Tongue (tissue), 2 donors: ENCODE results near the gene RAI1. TPM values are rescaled to one million over a fixed set of nuclear protein-coding genes. Genes with fewer than 3 reads are reported as not detected.

Source experiments
- DNase-seq: peaks from one replicate; pipeline ENCODE4 v3.0.0-alpha.2; 2015
- total RNA-seq: library from RNA; depleted of rRNA; stranded (reverse); fragments of >200 nt; gene quantifications from one replicate; pipeline ENCODE4 v1.2.3, GENCODE V29; 2014

RAI1 gene
- total RNA-seq, 1 donor from 2014 or later = 14.9 TPM

DNA sequence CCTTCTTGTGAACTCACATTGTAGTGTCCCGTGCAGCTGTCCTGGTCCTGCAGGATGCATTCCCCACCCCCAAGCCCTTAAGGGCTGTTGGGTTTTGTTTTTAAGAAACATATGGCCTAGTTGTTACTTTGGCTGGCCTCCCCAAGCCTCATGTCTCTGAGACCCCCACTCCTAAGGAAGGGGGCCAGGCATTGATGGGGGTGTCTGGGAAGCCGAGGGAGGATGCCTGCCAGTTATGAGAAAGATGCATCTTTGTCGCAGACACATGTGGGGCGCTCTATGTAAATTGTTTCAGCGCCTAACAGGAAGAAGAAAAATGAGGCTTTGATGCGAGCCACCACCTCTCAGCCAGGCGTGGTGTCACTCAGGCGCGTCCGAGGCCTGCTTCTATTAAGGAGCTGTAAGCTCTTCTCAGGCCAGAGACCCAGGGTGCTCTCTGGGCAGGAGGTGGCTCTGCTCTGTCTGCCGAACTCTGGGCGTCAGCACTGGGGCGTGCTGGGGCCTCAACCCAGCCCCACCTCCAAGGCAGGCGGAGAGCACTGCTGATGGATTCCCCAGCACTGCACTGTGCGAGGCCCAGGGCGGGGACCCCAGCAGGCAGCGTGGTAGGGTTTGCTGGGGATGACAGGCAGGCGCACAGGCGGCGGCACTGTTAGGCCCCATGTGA lies 85.0 kb downstream of the RAI1 start:
- peak; percentile 78 for DNase-seq

DNA sequence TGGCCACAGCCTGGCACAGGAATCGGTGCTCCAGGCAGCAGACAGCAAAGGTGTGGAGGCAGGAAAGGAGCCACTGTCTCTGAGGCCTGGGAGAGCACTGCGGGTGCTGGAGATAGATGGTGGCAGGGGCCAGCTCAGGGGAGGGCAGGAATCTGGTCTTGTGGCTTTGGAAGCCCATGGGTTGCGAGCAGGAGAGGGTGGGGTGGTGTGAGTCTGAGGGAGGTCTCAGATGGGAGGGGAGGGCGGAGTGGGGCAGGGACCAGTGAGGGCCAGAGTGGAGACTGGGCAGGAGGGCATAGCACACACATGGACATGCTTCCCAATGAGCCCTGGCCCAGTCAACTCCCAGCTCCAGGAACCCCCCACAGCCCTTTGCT lies 85.5 kb downstream of the RAI1 start:
- DNase-seq = no peak

DNA sequence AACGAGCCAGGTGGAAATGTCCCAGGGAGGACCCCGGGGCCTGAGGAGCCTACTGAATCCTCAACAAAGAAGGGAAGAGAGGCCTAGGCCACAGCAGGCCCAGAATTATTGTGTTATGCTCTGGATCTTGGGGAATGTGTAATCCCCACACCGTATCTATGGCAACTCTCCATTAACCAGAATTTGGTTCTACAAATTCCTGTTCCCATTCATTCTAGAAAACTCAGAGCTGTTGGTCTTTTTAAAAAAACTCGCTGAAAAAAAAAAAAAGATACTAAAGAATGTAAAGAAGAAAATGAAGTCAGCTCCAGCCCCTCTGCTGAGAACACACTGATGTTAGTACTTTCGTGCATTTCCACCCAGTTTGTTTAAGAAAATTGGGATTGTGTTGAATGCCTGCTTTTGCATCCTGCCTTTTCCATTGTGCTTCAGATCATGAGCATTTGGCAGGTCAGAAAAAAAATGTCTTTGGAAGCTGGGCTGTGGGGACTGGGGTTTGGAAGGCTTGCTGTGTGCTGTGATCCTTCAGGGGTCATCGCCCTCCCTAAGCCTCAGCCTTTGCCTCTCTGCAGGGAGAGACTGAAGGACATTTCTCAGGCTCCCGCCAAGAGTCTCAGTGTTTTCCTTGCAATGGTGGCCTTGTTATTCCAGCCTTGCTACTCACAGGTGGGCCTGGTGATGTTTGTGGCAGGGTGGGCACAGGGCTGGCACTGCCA lies 86.1 kb downstream of the RAI1 start:
- no peak for DNase-seq

DNA sequence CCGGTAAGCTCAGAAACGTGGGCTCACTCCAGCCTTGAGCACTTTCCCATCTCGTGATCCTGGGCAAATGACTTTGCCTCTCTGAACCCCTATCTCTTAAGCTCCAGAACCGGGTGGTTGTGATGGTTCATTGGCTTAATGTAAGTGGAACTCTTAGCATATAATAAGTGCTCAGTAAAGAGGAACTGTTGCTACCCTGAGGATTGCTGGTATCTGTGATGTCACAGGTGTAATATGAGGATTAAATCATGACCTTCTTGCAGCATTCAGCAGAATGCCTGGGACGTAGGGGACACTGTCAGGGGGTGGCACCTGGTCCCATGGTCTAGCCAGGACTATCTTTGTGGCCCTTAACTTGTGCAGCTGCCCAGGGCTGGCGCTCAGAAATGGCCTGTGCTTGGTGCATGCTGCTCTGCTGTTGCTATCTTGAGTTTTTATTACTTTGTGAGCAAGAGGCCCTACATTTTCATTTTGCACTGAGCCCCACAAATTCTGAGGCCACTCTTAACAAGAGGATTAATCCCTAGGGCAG lies 86.7 kb downstream of the RAI1 start:
- no peak for DNase-seq

DNA sequence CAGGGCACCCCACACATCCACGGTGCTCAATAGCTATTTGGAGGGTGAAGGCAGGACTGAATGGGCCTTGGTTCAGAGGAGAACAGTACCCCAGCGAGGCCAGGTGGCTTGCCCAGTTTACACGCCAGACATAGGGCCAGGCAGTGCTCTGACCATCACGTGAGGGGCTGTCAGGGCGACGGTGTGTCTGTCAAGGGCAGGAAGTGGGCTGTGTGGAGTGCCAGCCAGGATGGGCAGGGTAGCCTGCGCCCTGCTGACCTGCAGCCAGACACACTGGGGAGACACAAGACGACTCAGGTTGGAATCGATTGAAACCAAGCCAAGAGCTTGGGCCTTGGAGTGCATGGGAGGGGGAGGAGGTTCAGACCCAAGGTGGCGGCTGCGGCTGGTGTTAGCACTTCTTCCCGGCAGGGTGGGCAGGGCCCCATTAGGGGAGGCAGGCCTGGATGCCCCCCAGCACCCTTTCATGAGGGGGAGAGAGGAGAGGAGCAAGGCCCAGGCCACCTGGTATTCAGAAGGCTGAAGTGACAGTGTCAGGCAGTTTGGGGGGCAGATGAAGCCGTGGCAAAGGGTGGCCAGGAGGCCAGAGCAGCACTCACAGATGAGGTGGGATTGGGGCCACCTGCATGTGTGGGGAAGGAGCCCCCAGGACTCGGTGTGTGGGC lies 87.3 kb downstream of the RAI1 start:
- no peak for DNase-seq

DNA sequence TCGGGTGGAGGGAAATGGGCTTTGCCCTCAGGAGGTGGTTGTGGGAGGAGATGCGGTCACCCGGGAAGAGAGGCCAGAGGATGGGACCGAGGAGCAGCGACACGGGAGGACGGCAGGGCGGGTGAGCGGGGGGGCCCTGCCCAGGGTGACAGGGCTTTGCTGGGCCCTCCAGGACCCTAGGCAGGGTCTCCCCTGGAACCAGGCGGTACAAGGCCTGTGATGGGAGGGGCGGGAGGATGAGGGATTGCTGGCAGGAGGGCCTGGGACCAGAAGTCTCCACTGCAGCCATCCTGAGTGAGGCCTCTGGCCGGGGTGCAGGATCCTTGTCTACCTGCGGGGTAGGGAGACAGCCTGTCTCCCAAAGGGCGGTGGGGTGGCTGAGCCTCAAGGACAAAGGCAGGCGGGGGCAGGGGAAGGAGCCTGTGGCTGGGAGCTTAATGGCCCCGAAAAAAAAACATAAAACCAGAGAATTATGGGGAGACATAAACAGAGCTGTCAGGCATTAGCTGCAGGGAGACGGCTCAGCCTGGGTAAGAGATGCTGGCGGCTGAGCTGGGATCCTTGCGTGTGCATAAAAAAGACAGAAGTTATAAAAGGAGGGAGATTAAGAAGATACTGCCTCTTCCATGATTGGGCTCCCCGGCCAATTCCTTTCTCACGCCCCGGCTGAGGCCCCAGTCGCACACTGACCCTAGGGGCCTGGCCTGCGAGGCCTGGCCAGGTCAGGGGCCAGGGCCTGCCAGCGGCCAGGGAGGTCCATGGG lies 88.8 kb downstream of the RAI1 start:
- no peak for DNase-seq

DNA sequence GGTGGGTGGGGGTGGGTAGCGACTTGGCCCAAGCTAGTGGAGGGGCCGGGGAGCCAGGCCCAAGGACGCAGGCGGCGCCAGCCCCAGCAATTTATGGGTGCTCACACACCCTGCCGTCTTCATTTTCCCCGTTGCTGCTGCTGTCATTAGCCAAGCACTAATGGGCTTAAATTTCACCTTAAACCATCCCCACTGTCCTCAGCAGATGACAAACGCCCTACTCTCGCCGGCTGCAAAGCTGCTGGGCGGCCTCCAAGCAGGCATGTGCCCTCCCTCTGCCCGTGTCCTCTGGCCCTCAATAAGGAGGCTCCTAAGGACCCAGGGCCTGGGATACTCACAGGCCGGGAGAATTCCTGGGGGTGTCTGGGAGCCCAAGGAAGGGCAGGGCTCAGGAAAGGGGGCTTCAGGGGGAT lies 89.4 kb downstream of the RAI1 start:
- no peak for DNase-seq

DNA sequence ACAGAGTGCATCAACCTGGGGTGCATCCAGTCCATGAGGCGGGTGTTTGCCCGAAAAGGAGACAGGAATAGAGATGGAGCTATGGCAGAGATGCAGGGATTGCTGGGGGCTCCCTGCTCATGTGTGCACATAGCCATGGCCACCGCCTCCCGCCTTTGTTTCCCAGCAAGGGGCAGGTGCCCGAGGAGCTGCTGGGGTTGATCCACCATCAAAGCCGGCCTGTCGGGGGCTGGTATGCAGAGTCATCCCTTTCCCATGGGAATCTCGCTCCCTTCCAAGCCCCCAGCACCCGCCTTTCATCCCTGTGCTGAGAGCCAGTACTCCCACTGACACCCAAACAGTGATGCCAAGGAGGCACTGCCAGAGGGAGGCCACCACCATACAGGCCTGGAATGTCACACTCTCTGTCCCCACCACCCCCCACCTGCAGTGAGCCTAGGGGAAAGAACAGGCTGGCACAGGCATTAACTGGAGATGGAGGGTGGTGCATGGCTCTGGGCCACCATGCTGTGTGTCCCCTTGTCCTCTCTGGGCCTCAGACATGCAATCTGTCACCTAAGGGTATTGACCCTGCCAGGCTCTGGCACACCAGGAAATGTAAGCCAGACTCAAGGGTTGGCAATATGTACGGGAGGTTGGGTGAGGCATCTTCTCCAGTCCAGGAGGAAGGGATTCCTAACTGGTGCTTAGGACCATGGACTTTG lies 90.4 kb downstream of the RAI1 start:
- DNase-seq = no peak

DNA sequence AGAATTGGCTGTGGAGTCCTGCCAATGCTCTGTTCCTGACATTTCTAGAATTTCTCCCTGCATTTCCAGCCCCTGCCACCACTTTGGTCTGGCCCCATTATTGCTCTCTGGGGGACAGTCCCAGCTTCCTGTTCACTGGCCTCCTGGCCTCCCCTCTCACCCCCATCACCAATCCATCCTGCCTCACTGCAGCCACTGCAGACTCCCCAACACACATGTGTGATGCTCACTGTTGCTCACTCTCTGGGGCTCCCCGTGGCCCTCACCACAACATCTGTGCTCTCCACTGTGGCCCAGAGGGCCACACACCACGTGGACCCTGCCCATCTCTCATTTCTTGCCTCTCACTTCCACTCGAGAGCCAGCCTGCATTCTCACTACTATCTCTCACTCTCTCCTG lies 91.0 kb downstream of the RAI1 start:
- no peak for DNase-seq

DNA sequence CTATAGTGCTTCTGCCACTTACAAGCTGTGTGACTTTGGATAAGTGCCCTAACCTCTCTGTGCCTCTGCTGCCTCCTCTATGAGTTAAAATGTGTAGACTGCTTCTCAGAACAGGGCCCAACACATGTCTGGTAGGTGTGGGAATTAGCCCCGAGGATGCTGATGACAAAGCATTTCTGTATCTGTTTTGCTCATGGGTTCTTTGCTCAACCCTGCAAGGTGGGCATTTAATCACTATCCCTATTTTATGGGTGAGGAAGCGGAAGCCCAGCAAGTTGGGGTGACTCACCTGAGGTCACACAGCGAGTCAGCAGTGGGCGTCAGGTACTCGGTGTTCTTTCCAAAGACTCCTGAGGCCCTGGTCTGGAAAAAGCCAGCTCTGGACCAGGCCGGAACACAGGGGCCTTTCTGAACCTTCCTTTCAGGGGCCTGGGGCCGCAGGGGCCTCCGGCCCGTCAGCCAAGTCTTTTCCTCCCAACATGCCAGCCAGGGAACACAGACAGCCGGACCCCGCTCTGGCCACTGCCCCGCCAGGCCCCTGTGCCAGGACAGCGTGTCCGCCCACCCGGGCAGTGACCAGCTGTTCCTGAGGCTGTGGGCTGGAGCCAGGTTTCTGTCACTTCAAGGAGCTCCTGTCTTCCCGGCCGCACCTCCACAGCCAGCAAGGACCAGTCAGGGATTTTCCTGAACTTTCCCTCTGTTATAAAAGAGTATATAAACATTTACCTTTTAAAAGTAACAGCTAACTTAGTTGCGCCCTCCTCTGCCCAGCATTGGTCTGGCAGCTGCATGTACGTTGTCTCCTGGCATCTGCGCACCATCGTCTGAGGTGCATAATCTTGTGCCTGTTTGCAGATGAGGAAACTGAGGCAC lies 93.0 kb downstream of the RAI1 start:
- DNase-seq = peak; percentile 70

DNA sequence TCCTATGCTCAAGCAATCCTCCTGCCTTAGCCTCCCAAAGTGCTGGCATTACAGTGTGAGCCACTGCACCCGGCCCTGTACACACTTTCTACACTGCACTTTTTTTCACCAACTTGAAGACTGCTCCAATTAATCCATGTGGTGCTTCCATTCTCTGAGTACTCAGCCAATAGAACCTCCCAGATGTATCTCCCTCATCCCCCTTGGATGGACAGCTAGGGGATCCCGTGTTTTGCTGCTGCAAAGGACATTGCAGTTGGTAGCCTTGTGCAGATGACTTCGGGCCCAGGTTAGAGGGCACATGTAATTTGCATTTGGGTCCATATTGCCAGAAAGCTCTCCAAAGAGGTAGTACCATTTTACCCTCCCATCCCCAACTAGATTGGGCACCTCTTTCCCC lies 95.6 kb downstream of the RAI1 start:
- no peak for DNase-seq

DNA sequence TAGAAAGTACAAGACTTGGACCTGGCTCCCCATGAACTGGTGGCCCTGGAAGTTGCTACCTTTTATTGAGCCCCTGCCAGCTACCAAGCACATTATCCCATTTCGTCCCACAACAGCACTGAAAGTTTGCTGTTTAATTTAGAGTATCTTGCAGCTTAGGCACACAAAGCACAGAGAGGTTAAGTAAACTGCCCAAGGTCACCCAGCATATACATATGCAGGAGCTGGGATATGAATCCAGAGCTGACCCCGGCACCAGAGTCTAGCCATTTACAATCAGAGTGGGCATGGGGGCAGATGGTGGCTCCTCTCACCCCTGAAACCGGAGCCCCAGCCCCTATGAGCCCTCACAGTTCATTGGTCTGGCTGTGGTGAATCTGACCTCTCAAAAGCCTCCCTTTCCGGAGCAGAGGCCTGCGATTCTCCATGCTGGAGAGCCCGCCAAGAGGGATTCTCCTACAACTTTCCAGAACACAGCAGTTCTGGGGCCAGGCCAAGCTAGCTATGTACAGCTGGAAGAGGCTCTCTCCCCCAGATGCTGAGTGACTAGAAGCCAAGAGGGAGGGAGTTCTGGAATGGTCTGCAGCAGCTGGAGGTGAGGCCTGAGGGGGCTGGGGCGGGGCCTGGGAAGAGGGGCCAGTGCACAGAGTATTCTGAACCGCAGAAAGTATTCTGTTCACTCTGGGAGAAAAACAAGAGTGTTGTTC lies 97.2 kb downstream of the RAI1 start:
- DNase-seq = peak; percentile 99

DNA sequence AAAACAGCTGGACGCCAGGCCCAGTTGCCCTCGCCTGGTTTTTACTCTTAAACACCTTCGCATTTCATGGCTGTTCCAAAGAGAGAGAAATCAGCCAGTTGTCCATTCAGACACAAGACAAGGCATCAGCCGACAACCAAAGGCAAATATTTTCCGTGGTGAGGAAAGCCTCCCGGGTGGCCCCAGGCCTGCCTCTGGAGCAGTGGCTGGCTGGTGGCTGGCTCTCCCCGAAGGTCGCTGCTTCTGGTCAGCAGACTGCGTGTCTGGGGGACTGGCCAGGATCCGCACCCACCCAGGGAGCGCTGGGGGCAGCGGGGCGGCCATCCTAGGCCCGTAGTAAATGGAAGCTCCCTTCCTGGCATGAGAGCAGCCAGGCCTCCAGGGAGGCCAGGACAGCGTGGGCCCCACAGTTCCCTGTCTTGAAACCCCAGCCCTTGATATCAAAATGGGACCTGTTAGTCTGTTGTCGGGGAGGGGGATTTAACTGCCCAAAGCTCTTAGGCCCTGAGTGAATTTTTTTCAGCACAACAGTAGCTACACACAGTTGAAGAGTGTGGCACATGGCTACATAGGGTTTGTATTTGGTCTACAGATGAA lies 97.9 kb downstream of the RAI1 start:
- no peak for DNase-seq

DNA sequence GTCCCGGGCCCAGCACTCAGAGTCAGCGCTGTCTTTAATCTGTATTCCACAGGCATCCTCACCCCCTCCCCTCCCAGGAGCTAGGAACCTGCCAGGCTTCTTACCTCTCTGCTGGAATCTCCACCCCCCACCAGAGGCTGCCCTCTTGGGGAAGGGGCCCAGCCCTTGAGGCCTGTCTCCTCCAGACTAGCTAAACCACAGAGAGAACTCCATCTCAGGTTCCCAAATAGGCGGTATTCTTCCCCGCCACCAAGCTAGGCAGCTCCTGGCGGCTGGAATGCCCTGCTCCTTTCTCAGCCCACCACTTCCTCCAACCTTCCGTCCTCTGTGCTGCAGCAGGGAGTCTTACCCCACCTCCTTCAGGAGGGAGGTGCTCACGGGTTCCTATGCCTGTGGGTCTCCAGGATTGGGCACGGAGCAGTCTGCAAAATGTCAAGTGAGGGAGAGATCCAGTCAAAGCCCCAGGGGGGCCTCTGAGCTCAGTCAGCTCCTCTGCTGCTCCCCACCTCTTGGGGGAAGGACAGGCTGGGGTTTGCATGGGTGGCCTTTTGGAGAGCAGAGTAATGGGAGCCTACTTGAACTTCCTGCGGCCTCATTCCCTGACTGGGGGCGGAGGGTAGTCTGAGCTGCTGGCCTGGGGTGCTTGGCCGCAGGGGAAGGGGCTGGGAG lies 99.8 kb downstream of the RAI1 start:
- peak; percentile 77 for DNase-seq

DNA sequence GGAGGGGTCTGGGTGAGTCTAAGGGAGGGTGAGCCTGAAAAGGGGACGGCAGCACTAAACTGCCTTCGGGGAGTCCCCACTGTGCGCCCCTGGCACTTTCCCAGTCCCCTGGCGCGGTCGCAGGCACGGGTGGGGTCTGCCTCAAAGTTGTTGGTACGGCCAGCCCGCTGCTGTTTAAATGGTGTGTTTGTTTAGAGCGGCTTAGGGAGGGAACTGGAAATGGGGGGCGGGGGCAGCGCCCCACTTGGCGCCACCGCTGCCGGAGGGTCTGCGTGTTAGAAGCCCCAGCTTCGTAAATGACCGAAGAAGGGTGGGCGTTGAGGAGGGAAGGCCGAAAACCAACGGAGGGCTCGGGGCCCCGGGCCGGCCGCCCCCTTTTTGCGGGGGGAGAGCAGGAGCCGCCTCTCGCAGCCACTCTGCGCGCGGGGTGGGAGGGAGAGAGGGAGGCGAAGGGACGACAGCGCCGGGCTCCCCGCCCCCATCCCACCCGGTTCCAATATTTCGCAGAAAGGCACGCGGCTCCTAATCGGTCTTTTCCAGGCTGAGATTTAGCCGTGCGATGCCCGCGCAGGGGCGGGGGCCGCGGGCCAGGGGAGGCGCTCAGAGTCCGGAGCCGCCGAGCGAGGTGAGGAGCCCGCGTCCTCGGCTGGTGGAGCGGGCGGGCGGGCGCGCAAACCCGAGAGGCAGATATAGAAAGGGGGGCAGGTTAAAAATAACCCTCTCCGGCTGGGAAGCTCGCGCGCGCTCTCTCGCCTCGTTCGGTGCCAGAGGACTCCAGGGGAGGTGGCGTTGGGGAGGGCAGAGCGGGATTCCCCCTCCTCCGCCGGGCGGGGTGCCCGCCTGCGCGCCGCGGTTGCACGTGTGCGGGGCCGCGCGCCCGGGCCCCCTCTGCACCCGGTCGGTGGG lies 100.6 kb downstream of the RAI1 start:
- DNase-seq = peak; percentile 93

DNA sequence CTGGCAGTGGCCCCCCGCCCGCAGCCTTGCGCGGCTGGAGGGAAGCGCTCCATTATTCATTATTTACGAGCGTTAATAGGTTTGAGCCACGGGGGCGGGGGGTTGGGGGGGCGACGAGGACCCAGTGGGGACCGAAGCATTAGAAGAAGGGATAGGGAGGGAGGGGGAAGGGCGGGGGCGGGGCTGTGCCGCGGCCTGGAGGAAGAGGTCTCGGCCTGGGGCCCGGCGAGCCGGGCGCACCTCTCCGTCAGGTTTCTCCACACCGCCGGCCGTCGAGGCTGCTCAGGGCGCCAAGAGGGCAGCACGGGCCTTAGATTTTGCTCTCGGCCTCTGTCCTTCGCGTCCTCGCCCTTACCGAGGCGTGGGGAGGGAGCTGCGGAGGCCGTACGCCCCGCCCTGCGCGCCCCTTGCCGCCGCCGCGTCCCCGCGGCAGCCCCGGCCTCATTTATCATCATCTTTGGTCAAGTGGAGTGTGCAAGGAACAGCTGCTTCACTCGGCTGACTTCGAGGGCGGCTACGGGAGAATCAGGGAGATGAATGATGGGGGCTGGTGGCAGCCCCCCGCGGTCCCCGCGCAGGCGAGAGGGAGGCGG lies 101.4 kb downstream of the RAI1 start:
- peak; percentile 85 for DNase-seq

DNA sequence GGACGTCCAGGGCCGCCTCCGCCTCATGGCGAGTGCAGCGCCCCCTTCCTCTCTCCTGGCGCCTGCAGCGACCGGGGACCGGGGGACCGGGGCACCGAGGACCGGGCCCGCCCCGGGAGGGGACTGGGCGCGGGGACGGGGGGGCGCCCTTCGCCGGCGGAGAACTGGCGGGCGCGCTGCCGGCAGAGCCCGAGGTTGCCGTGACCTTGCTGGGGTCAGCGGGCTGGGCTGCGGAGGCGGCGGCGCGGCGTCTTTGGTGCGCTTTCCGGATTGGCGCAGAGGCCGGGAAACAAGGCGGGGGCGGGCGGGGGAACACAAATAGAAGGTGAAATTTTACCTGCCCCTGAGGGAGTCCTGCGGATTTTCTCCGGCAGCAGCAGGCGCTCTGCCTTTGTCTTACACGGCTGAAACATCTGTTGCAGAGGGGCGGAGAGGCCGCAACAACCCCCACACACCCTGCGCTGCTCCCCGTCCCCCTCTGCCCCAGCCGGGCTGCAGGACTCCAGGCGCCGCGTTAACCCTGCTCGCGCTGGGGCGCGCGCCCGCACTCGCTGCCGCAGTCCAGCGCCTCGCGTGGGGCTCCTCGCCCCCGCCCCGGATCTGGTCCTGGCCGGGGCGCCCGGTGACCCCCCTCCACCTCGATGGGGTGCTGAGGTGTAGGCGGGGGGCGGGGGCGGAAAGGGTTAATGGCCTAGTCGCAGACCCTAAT lies 102.0 kb downstream of the RAI1 start:
- DNase-seq = peak; percentile 87
